ENCODE results near the gene NDUFB10. TPM values are rescaled to one million over a fixed set of nuclear protein-coding genes. Genes with fewer than 3 reads are reported as not detected.
A peak's percentile ranks its signal among the peaks of the same experiment; 100 is the strongest.

Gene NDUFB10
- polyA plus RNA-seq, 1 of the 3 experiments (the other 2 are of a cell fraction) = 468 TPM

GRCh38 chr16:1991588-1991947 lies 32.2 kb downstream of the NDUFB10 start:
- CTCF ChIA-PET = interaction anchor here (0.6 to 12.9 kb wide), 2 partner anchors 13 to 123 kb away, joined by 3 to 108 read pairs; no protein-coding TSS in a partner anchor
- POLR2A ChIA-PET = no interaction called here

GRCh38 chr16:1991948-1992703 lies 32.8 kb downstream of the NDUFB10 start:
- H3K27ac ChIP-seq (ENCODE audit: low read depth in 2 of 2, low read length in 1 of 2) = no peak overlapping the region
- POLR2A ChIA-PET = interaction anchor here (0.8 kb wide), 1 partner anchor 163 kb away, joined by 3 read pairs; the partner anchor contains the start of gene TRAF7
- no peak overlapping the region for H3K9ac ChIP-seq
- H3K4me3 ChIP-seq (ENCODE audit: low read depth in 2 of 2, low read length in 1 of 2) = no peak overlapping the region
- H3K27me3 ChIP-seq (ENCODE audit: insufficient read depth) = no peaks in the 10 kb centered on the region
- H3K9me3 ChIP-seq = no peaks in the 10 kb centered on the region
- peak; percentile 84 for DNase-seq
- no peak overlapping the region for H2AFZ ChIP-seq (ENCODE audit: low read depth)
- H4K20me1 ChIP-seq (ENCODE audit: insufficient read depth) = no peaks in the 10 kb centered on the region
- peaks cover 22% of the 10 kb centered on the region for H3F3A ChIP-seq (replicated peaks; ENCODE audit: insufficient read depth)
- H3K4me1 ChIP-seq (ENCODE audit: control insufficient read depth in 1 of 2, insufficient read depth in 2 of 2, low read depth in 1 of 2, low read length in 1 of 2) = peaks cover 0 to 18% of the 10 kb centered on the region in 2 experiments; a peak in 1 of 4 replicates
- no peak overlapping the region for H3K4me2 ChIP-seq
- WGBS (ENCODE audit: low lambda C conversion rate) = 69% methylated on average over 42 of the region's 96 CpGs
- peaks cover 2 to 3% of the 10 kb centered on the region in 2 experiments for H3K36me3 ChIP-seq (replicated peaks in 1 of 2; ENCODE audit: control insufficient read depth in 1 of 2, insufficient read depth in 2 of 2, low read length in 1 of 2)
- TF ChIP-seq USF1 (IDR thresholded peaks at IDR 0.05; ENCODE audit: borderline replicate concordance, low read depth) (no peak), EP300 (IDR thresholded peaks at IDR 0.05; ENCODE audit: borderline replicate concordance in 1 of 2, low read depth in 1 of 2, low read length in 1 of 2) (no peak), FOXJ3 (CRISPR knock-in tag; IDR thresholded peaks at IDR 0.05) (no peak), SIN3A (IDR thresholded peaks at IDR 0.05; ENCODE audit: borderline replicate concordance, low read depth, low read length) (no peak), MAX (IDR thresholded peaks at IDR 0.05; ENCODE audit: low read depth) (no peak), EZH2phosphoT487 (IDR thresholded peaks at IDR 0.05; ENCODE audit: borderline replicate concordance, low read depth) (no peak), MEF2A (IDR thresholded peaks at IDR 0.05; ENCODE audit: borderline replicate concordance, low read depth) (no peak), ELF1 (IDR thresholded peaks at IDR 0.05) (no peak), IRF3 (IDR thresholded peaks at IDR 0.05; ENCODE audit: low read depth, low read length) (no peak), TEAD4 (IDR thresholded peaks at IDR 0.05; ENCODE audit: borderline replicate concordance, insufficient read depth) (no peak)
- no peaks in the 10 kb centered on the region for H3K9me2 ChIP-seq
- H3K79me2 ChIP-seq (ENCODE audit: insufficient read depth) = no peaks in the 10 kb centered on the region
- CTCF ChIA-PET = interaction anchor here (0.6 to 12.9 kb wide), 2 partner anchors 12 to 123 kb away, joined by 3 to 108 read pairs; no protein-coding TSS in a partner anchor

More at GRCh38 chr16:1991588-1991947, 32.2 kb downstream of the NDUFB10 start:
- no peak for TF ChIP-seq TAF1 (IDR thresholded peaks at IDR 0.05; ENCODE audit: borderline replicate concordance, low read depth, low read length)
- TF ChIP-seq GABPA (IDR thresholded peaks at IDR 0.05; ENCODE audit: low read depth) = no peak
- TF ChIP-seq EZH2phosphoT487 (IDR thresholded peaks at IDR 0.05; ENCODE audit: borderline replicate concordance, low read depth) = no peak
- TF ChIP-seq SMC3 (IDR thresholded peaks at IDR 0.05; ENCODE audit: low read depth, low read length) = no peak
- TF ChIP-seq EP300 (IDR thresholded peaks at IDR 0.05; ENCODE audit: borderline replicate concordance in 1 of 2, low read depth in 1 of 2, low read length in 1 of 2) = no peak
- no peak for TF ChIP-seq NFIC (IDR thresholded peaks at IDR 0.05; ENCODE audit: borderline replicate concordance)
- TF ChIP-seq FOSL2 (IDR thresholded peaks at IDR 0.05; ENCODE audit: borderline replicate concordance, low read depth) = no peak
- no peak for TF ChIP-seq FOXM1 (IDR thresholded peaks at IDR 0.05; ENCODE audit: low read depth)
- no peak for TF ChIP-seq PBX3 (IDR thresholded peaks at IDR 0.05)
- no peak for TF ChIP-seq SIN3A (IDR thresholded peaks at IDR 0.05; ENCODE audit: borderline replicate concordance, low read depth, low read length)
- TF ChIP-seq CHD2 (IDR thresholded peaks at IDR 0.05; ENCODE audit: low read length, partially characterized antibody) = no peak
- no peak for TF ChIP-seq USF1 (IDR thresholded peaks at IDR 0.05; ENCODE audit: borderline replicate concordance, low read depth)
- TF ChIP-seq MEF2A (IDR thresholded peaks at IDR 0.05; ENCODE audit: borderline replicate concordance, low read depth) = no peak
- TF ChIP-seq RAD21 (IDR thresholded peaks at IDR 0.05; ENCODE audit: low read length) = no peak
- no peak for TF ChIP-seq POLR2AphosphoS5 (IDR thresholded peaks at IDR 0.05; ENCODE audit: low read depth, low read length)
- Histone ChIP-seq H3K9ac (no peak overlapping the region), H3K27me3 (ENCODE audit: insufficient read depth) (no peaks in the 10 kb centered on the region), H3K36me3 (replicated peaks in 1 of 2; ENCODE audit: control insufficient read depth in 1 of 2, insufficient read depth in 2 of 2, low read length in 1 of 2) (peaks cover 0 to 1% of the 10 kb centered on the region in 2 experiments), H3K4me1 (ENCODE audit: control insufficient read depth in 1 of 2, insufficient read depth in 2 of 2, low read depth in 1 of 2, low read length in 1 of 2) (peaks cover 0 to 18% of the 10 kb centered on the region in 2 experiments; a peak in 1 of 4 replicates), H3K79me2 (ENCODE audit: insufficient read depth) (no peaks in the 10 kb centered on the region), H4K20me1 (ENCODE audit: insufficient read depth) (no peaks in the 10 kb centered on the region), H3K9me2 (no peaks in the 10 kb centered on the region), H3K9me3 (no peaks in the 10 kb centered on the region), H2AFZ (ENCODE audit: low read depth) (no peak overlapping the region), H3K4me2 (no peak overlapping the region), H3K4me3 (ENCODE audit: low read depth in 2 of 2, low read length in 1 of 2) (no peak overlapping the region), H3F3A (replicated peaks; ENCODE audit: insufficient read depth) (peaks cover 20% of the 10 kb centered on the region), H3K27ac (ENCODE audit: low read depth in 2 of 2, low read length in 1 of 2) (no peak overlapping the region)
- DNase-seq = no peak
- 95% methylated on average over 17 of the region's 22 CpGs for whole genome bisulfite sequencing (ENCODE audit: low lambda C conversion rate)
